ENCODE measurements around the gene NOL4L. TPM values are rescaled to one million over a fixed set of nuclear protein-coding genes. Genes with fewer than 3 reads are reported as not detected.
"Not testable (repeated sequence)": the region's sequence is repeated elsewhere in the genome, so short reads cannot be mapped to it uniquely, and the experiment has no call there.

Gene NOL4L
- total and polyA plus RNA-seq, 9 donors, result 3.3 to 17.1 (median 10.6) TPM

- intact Hi-C loops (cut with DNase I), result no loop called here
- no peak for DNase-seq
- TF ChIP-seq CTCF (IDR thresholded peaks at IDR 0.05), result no peak
- no peak for TF ChIP-seq EP300 (IDR thresholded peaks at IDR 0.05)
- TF ChIP-seq POLR2A (IDR thresholded peaks at IDR 0.05), result no peak
- 93 to 96% (median 94%) methylated on average over 6 of the region's 6 CpGs for WGBS, 3 donors
- Histone ChIP-seq H3K4me1 (ENCODE audit: insufficient read depth) (peaks cover 8% of the 10 kb centered on the region), H3K36me3 (no peaks in the 10 kb centered on the region), H3K9me3 (no peaks in the 10 kb centered on the region), H3K27ac (no peak overlapping the region), H3K4me3 (no peak overlapping the region), H3K27me3 (no peaks in the 10 kb centered on the region)
Measured at GRCh38 chr20:32468313-32468640, 116.9 kb downstream of the NOL4L start.

DNA sequence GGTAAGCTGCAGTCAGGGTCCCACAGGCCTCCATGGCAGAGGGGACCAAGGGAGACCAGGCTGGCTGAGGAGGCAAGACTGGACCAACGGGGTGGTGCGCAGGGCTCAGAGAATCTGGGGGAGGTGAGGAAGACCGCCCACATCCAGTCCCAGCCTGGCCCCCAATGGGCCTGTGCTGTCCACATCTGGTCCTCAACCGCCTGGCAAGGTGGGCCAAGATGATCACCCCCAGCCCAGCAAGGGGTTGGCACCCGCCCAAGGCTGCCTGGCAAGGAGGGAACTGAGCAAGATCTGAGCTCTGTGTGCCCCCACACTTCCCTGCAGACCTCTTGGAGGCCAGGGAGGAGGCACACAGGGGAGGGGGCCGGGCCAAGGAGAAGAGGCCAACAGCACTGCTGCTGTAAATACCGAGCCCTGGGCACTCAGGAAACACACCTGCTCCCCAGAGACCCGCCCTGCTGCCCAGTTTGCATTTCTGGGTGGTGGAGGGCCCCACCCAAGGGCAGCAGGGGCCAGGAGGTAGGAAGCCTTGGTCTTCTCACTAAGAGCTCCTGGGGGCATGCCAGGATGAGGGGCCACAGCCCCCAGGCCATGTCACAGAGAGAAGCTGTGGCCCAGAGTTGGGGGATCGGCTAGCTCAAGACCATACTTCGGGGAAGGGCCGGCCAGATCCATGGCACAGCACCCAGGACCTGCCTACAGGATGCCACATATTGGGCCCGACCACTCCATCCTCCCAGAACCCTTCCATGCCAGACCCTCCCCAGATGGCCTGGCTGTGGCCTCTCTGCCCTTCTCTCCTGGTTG lies 117.4 kb downstream of the NOL4L start:
- TF ChIP-seq POLR2A (IDR thresholded peaks at IDR 0.05) (no peak), EP300 (IDR thresholded peaks at IDR 0.05) (no peak), CTCF (IDR thresholded peaks at IDR 0.05) (no peak)
- H3K27ac ChIP-seq, result no peak overlapping the region

DNA sequence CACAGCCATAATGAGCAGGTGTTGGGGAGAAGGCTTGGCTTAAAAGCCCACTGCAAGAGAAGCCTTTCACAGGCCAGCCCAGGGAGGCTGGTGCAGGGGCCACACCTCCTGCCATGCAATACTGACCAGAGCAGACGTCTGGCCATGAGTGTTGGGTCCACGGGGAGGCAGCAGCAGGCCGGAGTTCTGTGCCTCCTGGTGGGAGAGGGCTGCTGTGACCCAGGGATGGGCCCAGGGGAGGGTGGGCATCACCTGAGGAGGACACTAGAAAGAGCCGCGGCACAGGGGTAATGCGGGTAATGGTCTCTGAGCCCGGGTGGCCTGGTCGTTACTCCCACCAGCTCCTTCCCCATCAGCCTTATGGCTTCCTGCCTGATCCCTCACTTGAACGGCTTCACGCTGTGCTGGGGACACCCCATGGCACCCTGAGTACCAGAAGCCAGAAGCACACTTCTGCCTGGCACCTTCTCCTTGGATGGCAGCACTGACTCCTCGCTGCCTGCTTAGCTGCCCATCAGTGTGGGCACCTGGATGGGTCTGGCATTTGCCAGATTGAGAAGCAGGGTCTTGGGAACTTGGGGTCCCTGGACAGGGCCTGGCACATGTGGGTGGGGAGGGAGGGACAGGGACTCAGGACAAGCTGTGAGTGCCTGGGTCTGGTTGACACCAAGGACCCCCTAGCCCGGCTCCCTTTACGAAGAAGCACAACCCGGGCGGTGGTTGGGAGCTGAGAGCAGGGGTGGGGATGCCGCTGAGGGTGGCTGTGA lies 118.2 kb downstream of the NOL4L start:
- DNase-seq, result no peak
- Histone ChIP-seq H3K4me1 (ENCODE audit: insufficient read depth) (peaks cover 9% of the 10 kb centered on the region), H3K9me3 (no peaks in the 10 kb centered on the region), H3K36me3 (no peaks in the 10 kb centered on the region), H3K4me3 (no peak overlapping the region), H3K27me3 (no peaks in the 10 kb centered on the region), H3K27ac (no peak overlapping the region)
- TF ChIP-seq EP300 (IDR thresholded peaks at IDR 0.05), result no peak
- TF ChIP-seq POLR2A (IDR thresholded peaks at IDR 0.05), result no peak
- TF ChIP-seq CTCF (IDR thresholded peaks at IDR 0.05), result no peak
- WGBS, 3 donors, result 80 to 89% (median 85%) methylated on average over 15 to 16 of the region's 16 CpGs
- intact Hi-C loops (cut with DNase I), result no loop called here

More for the DNA sequence above, 117.4 kb downstream of the NOL4L start:
- intact Hi-C loops (cut with DNase I), result no loop called here
- 90 to 92% (median 90%) methylated on average over 12 of the region's 12 CpGs for WGBS, 3 donors
- no peaks in the 10 kb centered on the region for H3K36me3 ChIP-seq
- H3K4me1 ChIP-seq (ENCODE audit: insufficient read depth), result peaks cover 9% of the 10 kb centered on the region
- no peak overlapping the region for H3K4me3 ChIP-seq
- H3K9me3 ChIP-seq, result no peaks in the 10 kb centered on the region
- H3K27me3 ChIP-seq, result no peaks in the 10 kb centered on the region
- DNase-seq, result peak in 2 of 5 donors; percentile 37 to 48

GRCh38 chr20:32465901-32466675 lies 119.0 kb downstream of the NOL4L start:
- WGBS, 3 donors, result 80 to 89% (median 81%) methylated on average over 11 to 15 of the region's 15 CpGs
- peak in 2 of 5 donors; percentile 12 to 39 for DNase-seq
- H3K36me3 ChIP-seq; H3K4me1 ChIP-seq (ENCODE audit: insufficient read depth); H3K27me3 ChIP-seq; intact Hi-C loops (cut with DNase I); H3K9me3 ChIP-seq; H3K4me3 ChIP-seq; H3K27ac ChIP-seq: not testable (repeated sequence)
